DND-41 (cell line): ENCODE data around the gene KRT82.

Source experiments
- ATAC-seq: fragments of 200-7000 bp; cut with Tn5 transposase; 3 replicates; pipeline ENCODE4 v1.9.1; 2021; ENCODE audit warnings: low read depth; ENCODE audit not compliant: insufficient read depth
- DNase-seq: peaks from one replicate; pipeline ENCODE4 v3.0.0-alpha.2; 2020
- H2AFZ ChIP-seq: 2 replicates; pipeline ENCODE4 v1.6.0; 2012; ENCODE audit warnings: low read depth, low read length
- H3K27ac ChIP-seq: 2 replicates; pipeline ENCODE4 v1.5.1; 2012; ENCODE audit warnings: low read length, inconsistent platforms
- H3K27me3 ChIP-seq: fragments of 200-600 bp; sonication (generic); 2 replicates; pipeline ENCODE4 v1.6.0; 2012; ENCODE audit warnings: low read length, mild to moderate bottlenecking, inconsistent platforms; ENCODE audit not compliant: insufficient read depth, poor library complexity
- H3K36me3 ChIP-seq: 2 replicates; pipeline ENCODE4 v1.5.1; 2012; ENCODE audit warnings: low read length, inconsistent platforms; ENCODE audit not compliant: insufficient read depth
- H3K4me1 ChIP-seq: 2 replicates; pipeline ENCODE4 v1.5.1; 2012; ENCODE audit warnings: mild to moderate bottlenecking, low read length; ENCODE audit not compliant: insufficient read depth
- H3K4me2 ChIP-seq: 2 replicates; pipeline ENCODE4 v1.6.0; 2012; ENCODE audit warnings: mild to moderate bottlenecking, moderate library complexity, low read length, inconsistent platforms; ENCODE audit not compliant: insufficient read depth
- H3K4me3 ChIP-seq, 2 experiments: fragments of 200-600 bp in 1 of 2; shearing (Covaris generic) in 1 of 2; 2 replicates each; pipeline ENCODE4 v1.5.1; 2012 to 2016; ENCODE audit warnings: inconsistent platforms in 2 of 2, low read length in 2 of 2, mild to moderate bottlenecking in 2 of 2, low read depth in 1 of 2, moderate library complexity in 1 of 2
- H3K79me2 ChIP-seq: 2 replicates; pipeline ENCODE4 v1.6.0; 2012; ENCODE audit warnings: low read length, inconsistent platforms; ENCODE audit not compliant: insufficient read depth
- H3K9ac ChIP-seq: 2 replicates; pipeline ENCODE4 v1.6.0; 2012; ENCODE audit warnings: low read depth, mild to moderate bottlenecking, inconsistent platforms, low read length, moderate library complexity
- H3K9me3 ChIP-seq: 2 replicates; pipeline ENCODE4 v1.5.1; 2012; ENCODE audit warnings: low read length, moderate library complexity, mild to moderate bottlenecking, inconsistent platforms; ENCODE audit not compliant: insufficient read depth, severe bottlenecking
- H4K20me1 ChIP-seq: 2 replicates; pipeline ENCODE4 v1.6.0; 2012; ENCODE audit warnings: low read length; ENCODE audit not compliant: insufficient read depth
- EZH2 ChIP-seq: IDR thresholded peaks from 3 replicates; pipeline ENCODE4 v1.6.1; 2012; ENCODE audit warnings: borderline replicate concordance, low read depth, mild to moderate bottlenecking, moderate library complexity, low read length, inconsistent platforms; ENCODE audit not compliant: severe bottlenecking
- TF ChIP-seq, protein P1 (sequence below): IDR thresholded peaks from 2 replicates; pipeline ENCODE4 v1.5.1; 2012; ENCODE audit warnings: borderline replicate concordance, low read length, moderate library complexity, mild to moderate bottlenecking; ENCODE audit not compliant: poor library complexity, severe bottlenecking; ENCODE audit errors: extremely low read depth

KRT82 gene

DNA sequence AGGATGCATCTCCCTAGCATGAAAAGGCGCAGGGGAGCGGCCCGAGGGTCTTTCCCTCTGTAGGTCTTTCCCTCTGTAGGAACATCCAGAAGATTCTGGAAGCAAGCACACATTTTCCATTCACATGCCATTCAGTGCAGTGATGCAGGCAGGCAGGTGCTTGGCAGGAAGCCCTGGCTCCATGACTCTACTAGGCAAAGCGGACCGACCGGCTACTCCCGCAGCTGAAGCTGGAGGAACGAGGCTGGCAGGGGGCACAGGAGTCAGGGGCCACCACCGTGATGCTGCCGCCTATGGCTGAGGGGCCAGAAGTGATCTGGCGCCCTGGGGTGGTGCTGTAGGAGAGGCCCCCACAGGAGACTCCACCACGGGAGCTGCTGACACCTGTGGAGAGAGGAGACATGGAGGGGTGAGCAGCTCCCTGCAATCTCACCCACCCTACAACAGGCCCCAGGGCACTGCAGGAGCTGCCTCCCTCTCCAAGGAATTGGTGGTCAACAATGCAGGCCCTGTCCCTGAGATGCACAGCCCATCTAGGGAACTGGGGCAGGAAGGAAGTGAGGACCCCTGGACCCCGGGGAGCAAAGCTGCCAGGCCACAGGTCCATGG, 45.4 kb downstream of the KRT82 start:
- ATAC-seq (no peak), DNase-seq (no peak)
- Histone ChIP-seq H3K36me3 (no peaks in the 10 kb centered on the region), H3K27ac (no peak overlapping the region), H3K4me1 (peaks cover 10% of the 10 kb centered on the region; the same call in 1 of the 2 replicates), H3K4me3 (no peak overlapping the region), H3K9ac (no peak overlapping the region), H3K9me3 (no peaks in the 10 kb centered on the region), H4K20me1 (peaks cover 3% of the 10 kb centered on the region; the same call in 1 of the 2 replicates), H3K4me2 (no peak overlapping the region), H3K27me3 (no peaks in the 10 kb centered on the region), H2AFZ (no peak overlapping the region), H3K79me2 (no peaks in the 10 kb centered on the region)
- TF ChIP-seq EZH2 = no peak
- TF ChIP-seq, protein P1, sequence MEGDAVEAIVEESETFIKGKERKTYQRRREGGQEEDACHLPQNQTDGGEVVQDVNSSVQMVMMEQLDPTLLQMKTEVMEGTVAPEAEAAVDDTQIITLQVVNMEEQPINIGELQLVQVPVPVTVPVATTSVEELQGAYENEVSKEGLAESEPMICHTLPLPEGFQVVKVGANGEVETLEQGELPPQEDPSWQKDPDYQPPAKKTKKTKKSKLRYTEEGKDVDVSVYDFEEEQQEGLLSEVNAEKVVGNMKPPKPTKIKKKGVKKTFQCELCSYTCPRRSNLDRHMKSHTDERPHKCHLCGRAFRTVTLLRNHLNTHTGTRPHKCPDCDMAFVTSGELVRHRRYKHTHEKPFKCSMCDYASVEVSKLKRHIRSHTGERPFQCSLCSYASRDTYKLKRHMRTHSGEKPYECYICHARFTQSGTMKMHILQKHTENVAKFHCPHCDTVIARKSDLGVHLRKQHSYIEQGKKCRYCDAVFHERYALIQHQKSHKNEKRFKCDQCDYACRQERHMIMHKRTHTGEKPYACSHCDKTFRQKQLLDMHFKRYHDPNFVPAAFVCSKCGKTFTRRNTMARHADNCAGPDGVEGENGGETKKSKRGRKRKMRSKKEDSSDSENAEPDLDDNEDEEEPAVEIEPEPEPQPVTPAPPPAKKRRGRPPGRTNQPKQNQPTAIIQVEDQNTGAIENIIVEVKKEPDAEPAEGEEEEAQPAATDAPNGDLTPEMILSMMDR = no peak

DNA sequence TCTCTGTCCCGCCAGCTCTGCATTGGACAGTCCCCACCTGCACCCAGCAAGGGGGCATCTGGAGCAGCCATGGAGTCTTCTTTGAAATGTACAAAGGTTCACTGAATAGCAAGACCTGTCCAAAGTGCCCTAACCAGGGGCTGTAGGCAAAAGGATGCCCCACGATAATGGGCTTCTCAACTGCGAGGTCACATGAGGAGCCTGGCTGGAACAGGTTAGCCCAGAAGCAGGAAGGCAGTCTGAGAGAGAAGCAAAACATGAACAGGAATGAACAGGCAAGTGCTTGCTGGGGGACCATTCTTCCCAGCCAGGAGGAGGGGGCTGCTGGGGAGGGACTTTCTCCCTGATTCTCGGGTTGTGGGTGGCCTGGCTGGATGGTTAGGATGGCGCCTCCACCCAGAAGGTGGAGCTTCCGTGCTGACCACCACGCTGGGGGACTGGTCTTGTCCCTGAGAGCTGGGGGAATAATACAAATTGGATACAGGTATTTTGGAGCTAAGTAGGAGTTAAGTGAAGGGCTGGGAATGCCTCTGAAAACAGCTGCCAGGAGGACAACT, 46.0 kb downstream of the KRT82 start:
- Histone ChIP-seq H3K9me3 (no peaks in the 10 kb centered on the region), H3K27ac (no peak overlapping the region), H4K20me1 (peaks cover 3% of the 10 kb centered on the region; the same call in 1 of the 2 replicates), H3K4me3 (no peak overlapping the region), H3K4me1 (peaks cover 10% of the 10 kb centered on the region; the same call in 1 of the 2 replicates), H3K79me2 (no peaks in the 10 kb centered on the region), H3K27me3 (no peaks in the 10 kb centered on the region), H3K36me3 (no peaks in the 10 kb centered on the region), H2AFZ (no peak overlapping the region), H3K9ac (no peak overlapping the region), H3K4me2 (no peak overlapping the region)
- ATAC-seq (no peak), DNase-seq (no peak)
- TF ChIP-seq, protein P1 = no peak
- no peak for TF ChIP-seq EZH2

DNA sequence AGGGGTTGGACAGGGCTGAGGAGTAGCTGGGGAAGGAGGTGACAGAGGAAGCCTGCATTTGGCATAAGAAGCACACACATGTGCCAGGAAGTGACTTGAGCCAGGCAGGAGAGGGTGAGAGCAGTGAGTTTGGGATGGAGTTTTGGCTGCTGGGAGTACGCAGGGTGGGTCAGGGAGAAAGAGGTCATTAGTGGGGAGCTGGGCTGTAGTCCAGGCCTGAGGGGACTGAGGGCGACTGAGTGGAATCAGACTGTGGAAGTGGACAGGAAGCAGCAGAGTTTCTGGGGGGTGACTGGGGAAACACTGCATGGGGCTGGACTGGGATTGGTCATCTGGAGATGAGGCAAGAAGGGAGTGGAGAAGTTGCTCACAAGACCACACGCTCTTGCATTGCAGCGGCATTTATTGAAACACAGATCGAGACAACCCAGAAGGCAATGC, 46.5 kb downstream of the KRT82 start:
- no peak for ATAC-seq
- no peak overlapping the region for H3K27ac ChIP-seq
- no peak overlapping the region for H3K9ac ChIP-seq
- H2AFZ ChIP-seq = peak overlapping the region; percentile 7; the same call in 1 of the 2 replicates
- H3K4me3 ChIP-seq = no peak overlapping the region
- DNase-seq = no peak
- no peaks in the 10 kb centered on the region for H3K9me3 ChIP-seq
- H3K4me1 ChIP-seq = peaks cover 10% of the 10 kb centered on the region; the same call in 1 of the 2 replicates
- peaks cover 3% of the 10 kb centered on the region for H4K20me1 ChIP-seq
- no peaks in the 10 kb centered on the region for H3K79me2 ChIP-seq
- no peaks in the 10 kb centered on the region for H3K27me3 ChIP-seq
- H3K4me2 ChIP-seq = no peak overlapping the region
- H3K36me3 ChIP-seq = no peaks in the 10 kb centered on the region
- TF ChIP-seq, protein P1 = no peak
- TF ChIP-seq EZH2 = no peak
